IPS DF 6.9 (cell line): Measurements from ENCODE around the gene SPAG17.

ENCODE experiments used
- DNase-seq: peaks from one replicate; pipeline ENCODE4 v3.0.0-alpha.2; 2013; ENCODE audit warnings: low read depth, low spot score
- H3K27ac ChIP-seq: one replicate; pipeline ENCODE4 v1.5.1; 2013; ENCODE audit warnings: low read length, control low read depth
- H3K27me3 ChIP-seq: 2 replicates; pipeline ENCODE4 v1.6.1; 2013; ENCODE audit warnings: mild to moderate bottlenecking, low read length; ENCODE audit not compliant: control insufficient read depth, insufficient read depth
- H3K36me3 ChIP-seq: 2 replicates; pipeline ENCODE4 v1.6.1; 2013; ENCODE audit warnings: low read length; ENCODE audit not compliant: control insufficient read depth, insufficient read depth
- H3K4me1 ChIP-seq: 2 replicates; pipeline ENCODE4 v1.6.1; 2013; ENCODE audit warnings: low read length; ENCODE audit not compliant: control insufficient read depth, insufficient read depth
- H3K4me3 ChIP-seq: 2 replicates; pipeline ENCODE4 v1.5.1; 2013; ENCODE audit warnings: mild to moderate bottlenecking, low read length
- H3K9me3 ChIP-seq: 2 replicates; pipeline ENCODE4 v1.6.1; 2013; ENCODE audit warnings: low read length, inconsistent platforms; ENCODE audit not compliant: control insufficient read depth, insufficient read depth
- WGBS: extraction: QIAGEN DNeasy Blood & Tissue Kit; methylation state at CpG from one replicate; pipeline ENCODE4 v1.1.7; 2013; ENCODE audit warnings: mixed read lengths, missing lambda C conversion rate; ENCODE audit not compliant: insufficient read length, insufficient coverage; 5-methylcytosine and 5-hydroxymethylcytosine counted together

Gene SPAG17

DNA sequence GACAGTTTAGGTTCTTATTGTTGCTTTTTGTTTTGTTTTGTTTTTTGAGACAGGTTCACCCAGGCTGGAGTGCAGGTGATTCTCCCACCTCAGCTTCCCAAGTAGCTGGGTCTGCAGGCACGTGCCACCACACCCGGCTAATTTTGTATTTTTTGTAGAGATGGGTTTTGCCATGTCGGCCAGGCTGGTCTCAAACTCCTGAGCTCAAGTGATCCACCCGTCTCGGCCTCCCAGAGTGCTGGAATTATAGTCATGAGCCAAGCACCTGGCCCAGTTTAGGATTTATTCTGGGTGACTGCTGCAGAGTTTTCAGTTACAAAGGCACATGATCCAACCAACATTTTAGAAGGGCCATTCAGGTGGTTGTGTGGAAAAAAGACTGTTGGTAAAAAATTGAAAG, 102.0 kb downstream of the SPAG17 start:
- H3K27me3 ChIP-seq = no peaks in the 10 kb centered on the region
- no peaks in the 10 kb centered on the region for H3K36me3 ChIP-seq
- no peak for DNase-seq
- no peaks in the 10 kb centered on the region for H3K4me1 ChIP-seq
- H3K27ac ChIP-seq = no peak overlapping the region
- H3K9me3 ChIP-seq = no peaks in the 10 kb centered on the region
- H3K4me3 ChIP-seq = no peak overlapping the region
- WGBS = no CpG with 5 or more reads among the region's 5 CpGs

DNA sequence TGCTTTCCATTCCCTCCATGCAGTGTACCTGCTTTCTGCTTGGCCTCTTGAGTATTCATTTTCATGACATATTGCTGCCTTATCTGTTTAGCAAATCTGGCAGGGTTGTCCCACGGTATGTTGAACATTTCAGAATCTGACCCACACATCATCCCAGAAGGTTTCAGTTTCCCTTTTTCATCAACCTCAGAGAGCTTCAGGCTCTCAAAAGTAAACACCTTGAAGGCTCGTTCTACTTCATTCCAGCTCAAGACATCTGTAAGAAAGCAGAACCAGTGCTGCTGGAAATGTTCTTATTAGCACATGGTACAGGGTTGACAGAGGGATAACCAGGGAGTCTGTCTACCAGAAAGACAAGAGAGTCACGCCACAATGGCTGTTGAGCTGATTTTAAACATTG, 103.6 kb downstream of the SPAG17 start:
- no CpG with 5 or more reads among the region's 3 CpGs for WGBS
- no peak overlapping the region for H3K27ac ChIP-seq
- DNase-seq = no peak

DNA sequence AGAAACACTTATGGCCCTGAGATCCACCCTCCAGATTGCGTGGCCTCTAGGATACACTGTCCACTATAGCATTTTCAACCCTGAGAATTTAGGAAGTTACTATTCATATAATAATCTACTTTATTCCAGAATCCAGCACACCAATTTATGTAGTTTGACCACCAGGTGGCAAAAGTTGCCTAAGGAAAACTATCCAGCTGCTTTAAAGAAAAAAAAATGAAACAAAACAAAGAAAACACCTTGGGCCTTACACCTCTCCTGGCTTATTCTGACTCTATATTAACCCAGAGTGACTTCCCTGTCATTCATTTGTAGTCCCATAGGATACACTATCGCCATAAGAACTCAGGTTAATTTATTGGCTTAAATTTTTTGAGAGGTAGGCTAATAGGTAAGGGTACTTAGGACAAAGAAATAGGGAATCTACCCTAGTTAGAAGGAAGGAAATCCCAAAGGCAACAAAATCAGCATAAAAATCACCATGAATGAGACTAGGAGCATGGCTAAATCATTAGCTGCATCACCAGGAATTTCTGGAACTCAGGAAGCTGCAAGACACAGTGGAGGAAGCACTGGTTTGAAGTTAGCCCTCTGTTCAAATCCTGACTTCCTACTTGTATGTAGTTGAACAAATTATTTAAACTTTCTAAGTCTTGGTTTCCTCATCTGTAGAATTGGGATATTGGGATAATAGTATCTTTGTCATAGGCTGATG, 107.5 kb downstream of the SPAG17 start:
- Histone ChIP-seq H3K36me3 (no peaks in the 10 kb centered on the region), H3K9me3 (no peaks in the 10 kb centered on the region), H3K4me1 (0 out of 2 replicates have a peak, but pooled peaks cover 1% of the 10 kb centered on the region), H3K27me3 (no peaks in the 10 kb centered on the region), H3K4me3 (no peak overlapping the region), H3K27ac (no peak overlapping the region)
- DNase-seq = peak; percentile 22
- WGBS = no CpG with 5 or more reads among the region's 2 CpGs

More for the DNA sequence above, 103.6 kb downstream of the SPAG17 start:
- no peaks in the 10 kb centered on the region for H3K9me3 ChIP-seq
- no peaks in the 10 kb centered on the region for H3K4me1 ChIP-seq
- H3K4me3 ChIP-seq = no peak overlapping the region
- no peaks in the 10 kb centered on the region for H3K36me3 ChIP-seq
- H3K27me3 ChIP-seq = no peaks in the 10 kb centered on the region

DNA sequence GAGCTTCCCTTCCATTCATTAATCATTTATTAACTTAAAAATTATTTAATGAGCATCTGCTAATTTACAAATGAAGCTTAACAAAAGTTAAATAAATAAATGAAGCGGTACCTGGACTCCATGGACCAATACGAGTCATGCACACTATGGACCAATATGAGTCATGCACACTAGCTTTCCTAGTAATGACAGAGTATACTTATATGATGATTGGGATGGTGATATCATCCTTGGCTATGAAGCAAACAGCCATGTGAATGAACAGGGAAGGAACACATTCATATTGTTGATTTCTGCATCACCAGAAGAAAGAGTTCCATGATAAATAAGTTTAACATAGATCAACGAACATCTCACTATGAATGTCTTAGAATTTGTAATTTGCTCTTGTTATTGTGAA, 109.9 kb downstream of the SPAG17 start:
- H3K27ac ChIP-seq = no peak overlapping the region
- no CpG with 5 or more reads among the region's 3 CpGs for WGBS
- no peak for DNase-seq
- no peaks in the 10 kb centered on the region for H3K27me3 ChIP-seq
- no peak overlapping the region for H3K4me3 ChIP-seq
- H3K9me3 ChIP-seq = no peaks in the 10 kb centered on the region
- 0 out of 2 replicates have a peak, but pooled peaks cover 1% of the 10 kb centered on the region for H3K4me1 ChIP-seq
- H3K36me3 ChIP-seq = no peaks in the 10 kb centered on the region

DNA sequence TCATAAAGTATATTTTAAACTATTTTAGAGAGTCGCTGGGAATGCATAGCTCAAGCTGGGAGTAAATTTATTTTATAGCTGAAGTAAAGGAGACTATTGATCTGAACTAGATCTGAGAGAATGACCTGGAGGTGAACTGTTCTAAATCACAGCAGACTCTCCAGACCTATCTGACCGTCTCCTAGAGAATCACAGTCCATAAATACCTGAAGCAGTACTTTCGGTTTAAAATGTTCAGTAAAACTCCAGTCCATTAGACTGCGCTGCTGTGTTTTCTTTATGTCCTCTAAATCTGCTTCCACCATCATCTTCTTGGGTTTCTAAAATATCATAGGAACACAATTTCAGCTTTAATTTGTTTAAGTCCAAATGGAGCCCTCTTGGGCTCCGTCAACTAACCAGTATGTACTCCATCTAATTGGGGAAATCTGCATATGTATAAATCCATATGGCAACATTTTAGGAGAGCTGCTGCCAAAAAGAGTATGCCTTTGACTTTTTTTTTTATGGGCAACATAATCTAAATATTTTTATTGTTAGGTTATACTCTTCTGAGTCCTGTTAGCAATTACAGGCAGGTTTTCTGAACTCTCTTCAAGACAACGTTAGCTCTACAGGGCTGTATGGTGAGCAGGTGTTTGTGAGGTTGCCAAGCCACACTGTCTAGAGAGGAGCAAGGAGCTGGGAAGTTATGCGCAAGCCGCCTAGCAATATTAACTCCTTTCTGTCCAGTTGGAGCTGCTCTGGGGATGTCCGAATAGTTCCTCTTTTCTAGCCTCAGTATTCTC, 111.2 kb downstream of the SPAG17 start:
- DNase-seq = no peak
- no peak overlapping the region for H3K27ac ChIP-seq
- H3K27me3 ChIP-seq = no peaks in the 10 kb centered on the region
- H3K9me3 ChIP-seq = no peaks in the 10 kb centered on the region
- no peak overlapping the region for H3K4me3 ChIP-seq
- H3K4me1 ChIP-seq = 0 out of 2 replicates have a peak, but pooled peaks cover 1% of the 10 kb centered on the region
- no peaks in the 10 kb centered on the region for H3K36me3 ChIP-seq
- WGBS = no CpG with 5 or more reads among the region's 9 CpGs

- no peaks in the 10 kb centered on the region for H3K9me3 ChIP-seq
- H3K4me1 ChIP-seq = no peaks in the 10 kb centered on the region
- no peaks in the 10 kb centered on the region for H3K36me3 ChIP-seq
- DNase-seq = no peak
- no peak overlapping the region for H3K27ac ChIP-seq
- no peak overlapping the region for H3K4me3 ChIP-seq
- WGBS = no CpG with 5 or more reads among the region's 2 CpGs
- H3K27me3 ChIP-seq = no peaks in the 10 kb centered on the region
Observed at GRCh38 chr1:118049981-118050380, 135.0 kb downstream of the SPAG17 start.

- DNase-seq = no peak
- H3K36me3 ChIP-seq = no peaks in the 10 kb centered on the region
- no peaks in the 10 kb centered on the region for H3K9me3 ChIP-seq
- no CpG with 5 or more reads among the region's 3 CpGs for WGBS
- H3K27me3 ChIP-seq = no peaks in the 10 kb centered on the region
- H3K27ac ChIP-seq = no peak overlapping the region
- H3K4me3 ChIP-seq = no peak overlapping the region
- H3K4me1 ChIP-seq = no peaks in the 10 kb centered on the region
Observed at GRCh38 chr1:118047650-118048224, 137.3 kb downstream of the SPAG17 start.

- WGBS = no CpG with 5 or more reads among the region's 3 CpGs
- Histone ChIP-seq H3K4me1 (no peaks in the 10 kb centered on the region), H3K4me3 (no peak overlapping the region), H3K9me3 (no peaks in the 10 kb centered on the region), H3K36me3 (no peaks in the 10 kb centered on the region), H3K27me3 (no peaks in the 10 kb centered on the region), H3K27ac (no peak overlapping the region)
- DNase-seq = no peak
Observed at GRCh38 chr1:118047006-118047649, 137.9 kb downstream of the SPAG17 start.

GRCh38 chr1:118043624-118044023, 141.4 kb downstream of the SPAG17 start:
- Histone ChIP-seq H3K27me3 (no peaks in the 10 kb centered on the region), H3K4me3 (no peak overlapping the region), H3K4me1 (no peaks in the 10 kb centered on the region), H3K9me3 (no peaks in the 10 kb centered on the region), H3K36me3 (no peaks in the 10 kb centered on the region), H3K27ac (no peak overlapping the region)
- WGBS = no CpG with 5 or more reads among the region's 1 CpG
- DNase-seq = no peak

DNA sequence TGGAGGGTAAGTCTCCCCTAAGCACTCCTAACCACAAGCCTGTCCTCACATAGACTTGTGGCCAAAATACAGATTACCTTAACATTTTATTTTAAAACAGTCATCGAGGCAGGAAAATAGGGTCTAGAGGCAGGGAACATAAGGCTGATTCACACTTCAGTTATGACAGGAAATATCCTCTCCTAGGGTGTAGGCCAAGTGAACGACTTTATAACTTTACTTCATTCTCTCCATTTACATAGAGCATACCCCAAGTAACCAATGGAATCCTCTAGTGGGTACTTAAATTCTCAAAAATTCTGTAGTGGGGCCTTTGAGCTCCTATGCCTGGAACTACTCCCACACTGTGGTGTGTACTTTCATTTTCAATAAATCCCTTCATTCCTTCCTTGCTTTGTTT, 142.5 kb downstream of the SPAG17 start:
- DNase-seq = no peak
- no peaks in the 10 kb centered on the region for H3K4me1 ChIP-seq
- no peak overlapping the region for H3K27ac ChIP-seq
- H3K9me3 ChIP-seq = no peaks in the 10 kb centered on the region
- H3K27me3 ChIP-seq = no peaks in the 10 kb centered on the region
- H3K36me3 ChIP-seq = no peaks in the 10 kb centered on the region
- WGBS = no CpG with 5 or more reads among the region's 2 CpGs
- H3K4me3 ChIP-seq = no peak overlapping the region
